Astrocyte (in vitro differentiated cells and primary cell): Measurements from ENCODE around the gene IRX3. TPM values are rescaled to one million over a fixed set of nuclear protein-coding genes. Genes with fewer than 3 reads are reported as not detected.

ENCODE experiments used
- DNase-seq: peaks from one replicate; pipeline ENCODE4 v3.0.0-alpha.2; 2010; ENCODE audit warnings: low read depth
- FAIRE-seq: peaks from 2 replicates; lab custom pipeline; 2011; peaks lifted over from hg19 to GRCh38; lab: Jason Lieb, UNC
- H2AFZ ChIP-seq: 2 replicates; pipeline ENCODE4 v1.6.0; 2012; ENCODE audit warnings: low read depth, low read length, inconsistent platforms
- H3K27ac ChIP-seq: 2 replicates; pipeline ENCODE4 v1.5.1; 2011; ENCODE audit warnings: low read depth, low read length, inconsistent platforms
- H3K27me3 ChIP-seq: 2 replicates; pipeline ENCODE4 v1.6.0; 2011; ENCODE audit warnings: low read length, inconsistent platforms; ENCODE audit not compliant: insufficient read depth
- H3K36me3 ChIP-seq: 2 replicates; pipeline ENCODE4 v1.5.1; 2011; ENCODE audit warnings: low read length, inconsistent platforms; ENCODE audit not compliant: insufficient read depth
- H3K4me1 ChIP-seq: 2 replicates; pipeline ENCODE4 v1.5.1; 2011; ENCODE audit warnings: low read length, inconsistent platforms; ENCODE audit not compliant: insufficient read depth
- H3K4me2 ChIP-seq: 2 replicates; pipeline ENCODE4 v1.6.0; 2012; ENCODE audit warnings: low read length, inconsistent platforms
- H3K4me3 ChIP-seq: 2 replicates; pipeline ENCODE4 v1.5.1; 2011; ENCODE audit warnings: low read depth, mild to moderate bottlenecking, low read length, inconsistent platforms; ENCODE audit not compliant: insufficient read depth
- H3K79me2 ChIP-seq: 2 replicates; pipeline ENCODE4 v1.6.0; 2012; ENCODE audit warnings: mild to moderate bottlenecking, low read length, inconsistent platforms; ENCODE audit not compliant: insufficient read depth
- H3K9ac ChIP-seq: 2 replicates; pipeline ENCODE4 v1.6.0; 2012; ENCODE audit warnings: mild to moderate bottlenecking, low read length, inconsistent platforms
- H3K9me3 ChIP-seq: 2 replicates; pipeline ENCODE4 v1.5.1; 2012; ENCODE audit warnings: low read depth, mild to moderate bottlenecking, low read length, inconsistent platforms; ENCODE audit not compliant: insufficient read depth
- H4K20me1 ChIP-seq: 2 replicates; pipeline ENCODE4 v1.6.0; 2012; ENCODE audit warnings: low read length, inconsistent platforms; ENCODE audit not compliant: insufficient read depth
- H3K27ac Mint-ChIP-seq: one replicate; pipeline ENCODE4 v1.8.0; 2021; ENCODE audit warnings: mild to moderate bottlenecking, mixed read lengths; ENCODE audit not compliant: unreplicated experiment
- H3K27me3 Mint-ChIP-seq: one replicate; pipeline ENCODE4 v1.8.0; 2021; ENCODE audit warnings: low read depth, mixed read lengths; ENCODE audit not compliant: unreplicated experiment
- H3K36me3 Mint-ChIP-seq: one replicate; pipeline ENCODE4 v1.8.0; 2021; ENCODE audit warnings: low read depth, mixed read lengths; ENCODE audit not compliant: unreplicated experiment
- H3K4me1 Mint-ChIP-seq: one replicate; pipeline ENCODE4 v1.8.0; 2021; ENCODE audit warnings: low read depth, mixed read lengths; ENCODE audit not compliant: unreplicated experiment
- H3K4me3 Mint-ChIP-seq: one replicate; pipeline ENCODE4 v1.8.0; 2021; ENCODE audit warnings: mild to moderate bottlenecking, moderate library complexity, mixed read lengths; ENCODE audit not compliant: unreplicated experiment
- H3K9me3 Mint-ChIP-seq: one replicate; pipeline ENCODE4 v1.8.0; 2021; ENCODE audit warnings: mild to moderate bottlenecking, mixed read lengths; ENCODE audit not compliant: unreplicated experiment
- CTCF ChIP-seq: IDR thresholded peaks from 2 replicates; pipeline ENCODE4 v1.5.1; 2011; ENCODE audit warnings: low read depth, mild to moderate bottlenecking, inconsistent platforms, low read length, moderate library complexity; ENCODE audit not compliant: insufficient read depth
- EZH2 ChIP-seq: IDR thresholded peaks from 2 replicates; pipeline ENCODE4 v1.6.1; 2012; ENCODE audit warnings: mild to moderate bottlenecking, low read length, inconsistent platforms; ENCODE audit not compliant: insufficient read depth
- total RNA-seq: library from RNA; stranded (reverse); gene quantifications from 2 replicates; pipeline ENCODE4 v1.2.1, GENCODE V29; 2021

The IRX3 gene
- total RNA-seq, 1 donor from 2014 or later = 0.75 TPM

- TF ChIP-seq CTCF (no peak), EZH2 (no peak)
- H3K27me3 ChIP-seq = peaks cover 6% of the 10 kb centered on the region
- no peaks in the 10 kb centered on the region for H3K4me1 Mint-ChIP-seq
- no peak overlapping the region for H3K4me2 ChIP-seq
- H3K4me1 ChIP-seq = no peaks in the 10 kb centered on the region
- H3K9me3 Mint-ChIP-seq = no peaks in the 10 kb centered on the region
- no peaks in the 10 kb centered on the region for H3K36me3 ChIP-seq
- H3K9me3 ChIP-seq = no peaks in the 10 kb centered on the region
- no peak for DNase-seq
- FAIRE-seq = no peak
- H3K27ac Mint-ChIP-seq = no peak overlapping the region
- H3K27ac ChIP-seq = no peak overlapping the region
- H3K9ac ChIP-seq = no peak overlapping the region
- H3K4me3 Mint-ChIP-seq = no peak overlapping the region
- H4K20me1 ChIP-seq = no peaks in the 10 kb centered on the region
- H2AFZ ChIP-seq = no peak overlapping the region
- peaks cover 12% of the 10 kb centered on the region for H3K27me3 Mint-ChIP-seq
- no peak overlapping the region for H3K4me3 ChIP-seq
- H3K36me3 Mint-ChIP-seq = no peaks in the 10 kb centered on the region
- no peaks in the 10 kb centered on the region for H3K79me2 ChIP-seq
Measured at GRCh38 chr16:54246454-54246821, 40.1 kb downstream of the IRX3 start.

DNA sequence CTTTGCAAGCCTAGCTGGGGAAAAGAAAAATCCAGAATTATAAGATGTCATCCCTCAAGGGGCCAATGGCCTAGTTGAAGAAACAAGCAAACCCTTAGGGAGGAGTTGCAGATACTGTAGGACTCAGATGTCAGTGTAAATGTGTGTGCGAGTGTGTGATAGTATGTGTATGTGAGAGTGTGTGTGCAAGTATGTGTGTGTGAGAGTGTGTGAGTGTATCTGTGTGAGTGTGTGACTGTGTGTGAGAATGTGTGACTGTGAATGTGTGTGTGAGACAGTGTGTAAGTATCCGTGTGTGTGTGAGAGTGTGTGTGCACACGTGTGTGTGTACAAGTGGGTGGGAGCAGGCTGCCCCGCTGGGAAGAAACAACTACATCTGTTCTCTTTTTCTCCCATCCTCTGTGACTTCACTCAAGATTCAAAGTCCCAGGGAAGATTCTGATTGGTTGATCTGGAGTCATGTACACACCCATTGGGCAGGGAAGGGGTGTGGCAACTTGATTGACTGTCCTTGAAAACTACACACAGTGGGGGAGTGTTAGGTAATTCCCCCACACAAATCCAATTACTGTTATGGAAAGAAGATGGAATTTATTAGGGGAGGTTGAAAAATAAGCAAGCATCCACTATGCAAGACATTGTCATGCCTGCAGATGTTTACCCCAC is 40.7 kb downstream of the IRX3 start:
- no peaks in the 10 kb centered on the region for H4K20me1 ChIP-seq
- DNase-seq = no peak
- Mint-ChIP-seq H3K4me3 (no peak overlapping the region), H3K4me1 (no peaks in the 10 kb centered on the region), H3K27me3 (peaks cover 12% of the 10 kb centered on the region), H3K36me3 (no peaks in the 10 kb centered on the region), H3K27ac (no peak overlapping the region), H3K9me3 (no peaks in the 10 kb centered on the region)
- H3K79me2 ChIP-seq = no peaks in the 10 kb centered on the region
- H3K36me3 ChIP-seq = no peaks in the 10 kb centered on the region
- peaks cover 6% of the 10 kb centered on the region for H3K27me3 ChIP-seq
- FAIRE-seq = no peak
- H2AFZ ChIP-seq = no peak overlapping the region
- H3K4me1 ChIP-seq = no peaks in the 10 kb centered on the region
- no peak overlapping the region for H3K4me2 ChIP-seq
- H3K4me3 ChIP-seq = no peak overlapping the region
- H3K27ac ChIP-seq = no peak overlapping the region
- no peak for TF ChIP-seq EZH2
- no peak for TF ChIP-seq CTCF
- H3K9me3 ChIP-seq = no peaks in the 10 kb centered on the region
- no peak overlapping the region for H3K9ac ChIP-seq
